ENCODE measurements around the gene UCP2.

- TF ChIP-seq POLR2A (IDR thresholded peaks at IDR 0.05) (no peak), CTCF (IDR thresholded peaks at IDR 0.05) (no peak)
These were observed 24.2 kb upstream of the UCP2 start for GRCh38 chr11:74006743-74007304.
